ENCODE measurements around the gene NINJ2. TPM values are rescaled to one million over a fixed set of nuclear protein-coding genes. Genes with fewer than 3 reads are reported as not detected.

Gene NINJ2
- total RNA-seq, 1 experiment from 2014 or later: 0.24 TPM

DNA sequence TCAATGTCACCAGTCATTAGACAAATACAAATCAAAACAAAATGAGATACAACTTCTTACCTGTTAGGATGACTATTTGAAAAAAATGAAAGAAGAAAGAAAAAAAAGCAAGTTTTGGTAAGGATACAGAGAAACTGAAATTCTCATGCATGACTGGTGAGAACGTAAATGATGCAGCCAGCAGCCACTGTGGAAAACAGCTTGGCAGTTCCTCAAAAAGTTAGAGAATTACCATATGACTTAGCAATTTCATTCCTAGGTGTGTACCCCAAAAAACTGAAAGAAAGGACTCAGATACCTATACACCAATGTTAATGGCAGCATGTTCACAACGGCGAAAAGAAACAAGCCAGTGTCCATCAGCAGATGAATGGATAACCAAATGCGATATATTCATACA is 26.6 kb downstream of the NINJ2 start:
- Mint-ChIP-seq H3K36me3 (ENCODE audit: insufficient read depth in 1 of 3, low read depth in 3 of 3) (no peaks in the 10 kb centered on the region), H3K27ac (no peak overlapping the region), H3K4me1 (peaks cover 18% of the 10 kb centered on the region in 2 experiments), H3K27me3 (ENCODE audit: low read depth) (no peaks in the 10 kb centered on the region), H3K4me3 (no peak overlapping the region), H3K9me3 (no peaks in the 10 kb centered on the region)
- H2BK120ac ChIP-seq (ENCODE audit: low read depth, low read length, poor library complexity, severe bottlenecking): no peak overlapping the region
- no peaks in the 10 kb centered on the region for H3K9me3 ChIP-seq (ENCODE audit: control insufficient read depth, low read depth, low read length)
- H2BK5ac ChIP-seq (ENCODE audit: insufficient read length, low read length): no peak overlapping the region
- no peak overlapping the region for H3K56ac ChIP-seq (ENCODE audit: insufficient read length, low read depth, low read length)
- no peak overlapping the region for H2AK5ac ChIP-seq (ENCODE audit: insufficient read length, low read length)
- no peaks in the 10 kb centered on the region for H3K27me3 ChIP-seq (ENCODE audit: insufficient read depth, low read length)
- peaks cover 3% of the 10 kb centered on the region; the same call in 1 of the 2 replicates for H3K4me1 ChIP-seq (ENCODE audit: insufficient read depth, low read length)
- H2BK12ac ChIP-seq (ENCODE audit: insufficient read length, low read depth, low read length): no peak overlapping the region
- no peak overlapping the region for H2AFZ ChIP-seq (ENCODE audit: low read length)
- no peak overlapping the region for H4K8ac ChIP-seq (replicated peaks; ENCODE audit: insufficient read length, low read depth, low read length)
- H3K23ac ChIP-seq (ENCODE audit: insufficient read length, low read depth, low read length): no peak overlapping the region
- H2BK15ac ChIP-seq (ENCODE audit: low read depth, low read length): no peak overlapping the region
- H3K9ac ChIP-seq (ENCODE audit: extremely low read depth, insufficient read length, low read length): no peak overlapping the region
- no peak overlapping the region for H3K4ac ChIP-seq (ENCODE audit: low read depth, low read length)
- H3T11ph ChIP-seq (ENCODE audit: low read length): no peak overlapping the region
- H2BK20ac ChIP-seq (ENCODE audit: low read depth, low read length, poor library complexity, severe bottlenecking): no peak overlapping the region
- H4K20me1 ChIP-seq (ENCODE audit: control insufficient read depth, insufficient read depth, insufficient read length): no peaks in the 10 kb centered on the region
- DNase-seq: no peak
- H3K14ac ChIP-seq (ENCODE audit: insufficient read depth, low read length): no peak overlapping the region
- no peak overlapping the region for H4K91ac ChIP-seq (ENCODE audit: insufficient read length, low read depth, low read length)
- no peak overlapping the region for H4K5ac ChIP-seq (ENCODE audit: insufficient read length, low read depth, low read length)
- no peaks in the 10 kb centered on the region for H3K79me1 ChIP-seq (ENCODE audit: insufficient read depth, low read depth, low read length, poor library complexity, severe bottlenecking)
- no peak overlapping the region for H3K18ac ChIP-seq (ENCODE audit: insufficient read length, low read depth, low read length)
- no peaks in the 10 kb centered on the region for H3K79me2 ChIP-seq (ENCODE audit: insufficient read depth, low read length)
- no peaks in the 10 kb centered on the region for H3K23me2 ChIP-seq (ENCODE audit: insufficient read length, low read depth, low read length, poor library complexity, severe bottlenecking)
- no peak overlapping the region for H3K4me2 ChIP-seq (ENCODE audit: insufficient read depth, insufficient read length, low read length)
- TF ChIP-seq, protein P1, sequence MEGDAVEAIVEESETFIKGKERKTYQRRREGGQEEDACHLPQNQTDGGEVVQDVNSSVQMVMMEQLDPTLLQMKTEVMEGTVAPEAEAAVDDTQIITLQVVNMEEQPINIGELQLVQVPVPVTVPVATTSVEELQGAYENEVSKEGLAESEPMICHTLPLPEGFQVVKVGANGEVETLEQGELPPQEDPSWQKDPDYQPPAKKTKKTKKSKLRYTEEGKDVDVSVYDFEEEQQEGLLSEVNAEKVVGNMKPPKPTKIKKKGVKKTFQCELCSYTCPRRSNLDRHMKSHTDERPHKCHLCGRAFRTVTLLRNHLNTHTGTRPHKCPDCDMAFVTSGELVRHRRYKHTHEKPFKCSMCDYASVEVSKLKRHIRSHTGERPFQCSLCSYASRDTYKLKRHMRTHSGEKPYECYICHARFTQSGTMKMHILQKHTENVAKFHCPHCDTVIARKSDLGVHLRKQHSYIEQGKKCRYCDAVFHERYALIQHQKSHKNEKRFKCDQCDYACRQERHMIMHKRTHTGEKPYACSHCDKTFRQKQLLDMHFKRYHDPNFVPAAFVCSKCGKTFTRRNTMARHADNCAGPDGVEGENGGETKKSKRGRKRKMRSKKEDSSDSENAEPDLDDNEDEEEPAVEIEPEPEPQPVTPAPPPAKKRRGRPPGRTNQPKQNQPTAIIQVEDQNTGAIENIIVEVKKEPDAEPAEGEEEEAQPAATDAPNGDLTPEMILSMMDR (conservative IDR thresholded peaks at IDR 0.05): no peak
- WGBS (ENCODE audit: extremely low coverage, insufficient read length, low lambda C conversion rate): no CpG with 5 or more reads among the region's 4 CpGs
- no peak overlapping the region for H3K27ac ChIP-seq (ENCODE audit: insufficient read length, low read depth, low read length)

All from H9 (cell line).